Measurements from ENCODE around the gene DPH1.

DNA sequence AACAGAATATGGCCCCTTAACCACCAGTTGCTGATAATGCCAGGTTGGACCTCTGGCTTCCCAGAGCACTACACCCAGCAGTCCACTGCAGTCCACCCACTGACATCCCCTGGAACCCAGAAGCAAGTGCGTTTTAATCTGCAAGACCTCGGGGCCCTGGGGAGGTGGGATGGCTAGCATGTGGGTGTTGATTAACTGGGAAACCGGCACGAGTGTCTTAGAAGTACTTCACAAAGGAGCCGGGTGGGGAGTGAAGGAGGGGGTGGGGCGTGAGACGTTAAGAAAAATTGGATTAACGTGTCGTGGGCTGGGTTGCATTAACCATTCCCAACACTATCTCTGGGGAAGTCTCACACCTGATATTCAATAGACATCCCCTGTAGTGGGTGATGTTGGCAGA lies 18.9 kb downstream of the DPH1 start:
- TF ChIP-seq POLR2A (IDR thresholded peaks at IDR 0.05) = no peak
- no peak for TF ChIP-seq CTCF (IDR thresholded peaks at IDR 0.05 in 8 of 11, conservative IDR thresholded peaks at IDR 0.05 in 3 of 11)
- no peak for TF ChIP-seq POLR2AphosphoS5 (IDR thresholded peaks at IDR 0.05)

Measured in spleen (tissue), 7 donors.